ENCODE data around the gene RIT2. TPM values are rescaled to one million over a fixed set of nuclear protein-coding genes. Genes with fewer than 3 reads are reported as not detected.

RIT2 gene
- total RNA-seq, 2 donors from 2014 or later = not detected

- no peaks in the 10 kb centered on the region for H3K36me3 ChIP-seq
- no peaks in the 10 kb centered on the region for H3K9me3 ChIP-seq
- DNase-seq = no peak
- no peak overlapping the region for H3K4me3 ChIP-seq
- intact Hi-C loops (cut with DNase I) = no loop called here
- H3K27ac ChIP-seq = no peak overlapping the region
- H3K9ac ChIP-seq (ENCODE audit: low read depth in 2 of 2, low read length in 2 of 2) = no peak overlapping the region
- no peaks in the 10 kb centered on the region for H3K27me3 ChIP-seq
- H3K4me1 ChIP-seq = no peaks in the 10 kb centered on the region
- no peak for TF ChIP-seq CTCF (IDR thresholded peaks at IDR 0.05)
Measured at GRCh38 chr18:43061318-43061717, 54.2 kb downstream of the RIT2 start.

GRCh38 chr18:43060020-43060419 lies 55.5 kb downstream of the RIT2 start:
- no peaks in the 10 kb centered on the region for H3K9me3 ChIP-seq
- no peak overlapping the region for H3K4me3 ChIP-seq
- no peak for TF ChIP-seq CTCF (IDR thresholded peaks at IDR 0.05)
- no peak overlapping the region for H3K27ac ChIP-seq
- no peaks in the 10 kb centered on the region for H3K36me3 ChIP-seq
- no peaks in the 10 kb centered on the region for H3K27me3 ChIP-seq
- DNase-seq = no peak
- no peaks in the 10 kb centered on the region for H3K4me1 ChIP-seq
- intact Hi-C loops (cut with DNase I) = no loop called here
- no peak overlapping the region for H3K9ac ChIP-seq (ENCODE audit: low read depth in 2 of 2, low read length in 2 of 2)

GRCh38 chr18:43054815-43055519 lies 60.5 kb downstream of the RIT2 start:
- Histone ChIP-seq H3K36me3 (no peaks in the 10 kb centered on the region), H3K4me3 (no peak overlapping the region), H3K4me1 (no peaks in the 10 kb centered on the region), H3K9me3 (no peaks in the 10 kb centered on the region), H3K27ac (no peak overlapping the region), H3K27me3 (no peaks in the 10 kb centered on the region), H3K9ac (ENCODE audit: low read depth in 2 of 2, low read length in 2 of 2) (no peak overlapping the region)
- TF ChIP-seq CTCF (IDR thresholded peaks at IDR 0.05) = no peak
- DNase-seq = no peak
- intact Hi-C loops (cut with DNase I) = no loop called here

GRCh38 chr18:43049021-43049420 lies 66.5 kb downstream of the RIT2 start:
- Histone ChIP-seq H3K9me3 (no peaks in the 10 kb centered on the region), H3K9ac (ENCODE audit: low read depth in 2 of 2, low read length in 2 of 2) (no peak overlapping the region), H3K36me3 (no peaks in the 10 kb centered on the region), H3K27me3 (no peaks in the 10 kb centered on the region), H3K27ac (no peak overlapping the region), H3K4me1 (no peaks in the 10 kb centered on the region), H3K4me3 (no peak overlapping the region)
- intact Hi-C loops (cut with DNase I) = no loop called here
- TF ChIP-seq CTCF (IDR thresholded peaks at IDR 0.05) = no peak
- DNase-seq = no peak

- TF ChIP-seq CTCF (IDR thresholded peaks at IDR 0.05) = no peak
- Histone ChIP-seq H3K27me3 (no peaks in the 10 kb centered on the region), H3K9ac (ENCODE audit: low read depth in 2 of 2, low read length in 2 of 2) (no peak overlapping the region), H3K36me3 (no peaks in the 10 kb centered on the region), H3K27ac (no peak overlapping the region), H3K4me1 (no peaks in the 10 kb centered on the region), H3K4me3 (no peak overlapping the region), H3K9me3 (no peaks in the 10 kb centered on the region)
- no peak for DNase-seq
- intact Hi-C loops (cut with DNase I) = no loop called here
Measured at GRCh38 chr18:43046322-43046721, 69.2 kb downstream of the RIT2 start.

Measured in colonic mucosa (tissue), 4 donors.